Endothelial cell of umbilical vein (primary cell): ENCODE results near the gene CGNL1. TPM values are rescaled to one million over a fixed set of nuclear protein-coding genes. Genes with fewer than 3 reads are reported as not detected.

ENCODE experiments used
- BruUV-seq: library from RNA; stranded (reverse); fragments of 400-500 nt; replicated peaks from 2 replicates; lab custom pipeline; 2021; lab: Mats Ljungman, UMichigan
- CTCF ChIA-PET: fragments of 300-600, 350-600 bp; sonication (Branson Sonifier 250); formaldehyde crosslinking; loops from one replicate; lab custom pipeline; 2021; ENCODE audit warnings: antibody characterized with exemption, inconsistent platforms; lab: Charles Lee
- POLR2A ChIA-PET: fragments of 300-600, 350-600 bp; sonication (Branson Sonifier 250); formaldehyde crosslinking; loops from one replicate; lab custom pipeline; 2021; ENCODE audit warnings: antibody characterized with exemption, inconsistent platforms; lab: Charles Lee
- DNase-seq: peaks from one replicate; pipeline ENCODE4 v3.0.0-alpha.2; 2011; ENCODE audit warnings: low read depth, low spot score
- FAIRE-seq: peaks from 2 replicates; lab custom pipeline; 2011; peaks lifted over from hg19 to GRCh38; lab: Jason Lieb, UNC
- H2AFZ ChIP-seq: 2 replicates; pipeline ENCODE4 v1.6.0; 2012; ENCODE audit warnings: low read depth, low read length, control low read depth, inconsistent platforms
- H3K27ac ChIP-seq: 2 replicates; pipeline ENCODE4 v1.5.1; 2011; ENCODE audit warnings: low read depth, mild to moderate bottlenecking, control low read depth, low read length, moderate library complexity; ENCODE audit not compliant: insufficient read depth
- H3K27me3 ChIP-seq, 2 experiments: 2 replicates each; pipeline versions ENCODE4 v1.6.0 to v1.6.1; 2011; ENCODE audit warnings: low read length in 2 of 2, mixed read lengths in 1 of 2; ENCODE audit not compliant: control insufficient read depth in 2 of 2, insufficient read depth in 2 of 2
- H3K36me3 ChIP-seq, 2 experiments: 2 replicates in 1 of 2; 3 replicates in 1 of 2; pipeline ENCODE4 v1.5.1; 2011; ENCODE audit warnings: low read length in 2 of 2, mild to moderate bottlenecking in 1 of 2, moderate library complexity in 1 of 2; ENCODE audit not compliant: control insufficient read depth in 2 of 2, insufficient read depth in 2 of 2; ENCODE audit errors: extremely low read depth in 1 of 2
- H3K4me1 ChIP-seq: 3 replicates; pipeline ENCODE4 v1.5.1; 2011; ENCODE audit warnings: mild to moderate bottlenecking, low read length; ENCODE audit not compliant: control insufficient read depth, insufficient read depth; ENCODE audit errors: extremely low read depth
- H3K4me2 ChIP-seq: 2 replicates; pipeline ENCODE4 v1.6.1; 2011; ENCODE audit warnings: low read length, control low read depth, mixed read lengths; ENCODE audit not compliant: insufficient read depth
- H3K4me3 ChIP-seq, 3 experiments: fragments of 200-600 bp in 1 of 3; sonication (generic), shearing (Covaris generic) in 1 of 3; replicated peaks in 1 of 3; 2 replicates each; pipeline ENCODE4 v1.5.1; 2011 to 2016; ENCODE audit warnings: control low read depth in 3 of 3, low read length in 3 of 3, mild to moderate bottlenecking in 2 of 3, inconsistent platforms in 1 of 3, low read depth in 1 of 3, moderate library complexity in 1 of 3; ENCODE audit not compliant: insufficient read depth in 1 of 3
- H3K79me2 ChIP-seq: 2 replicates; pipeline ENCODE4 v1.6.0; 2012; ENCODE audit warnings: low read length, inconsistent platforms; ENCODE audit not compliant: control insufficient read depth, insufficient read depth
- H3K9ac ChIP-seq: replicated peaks from 2 replicates; pipeline ENCODE3; 2011; ENCODE audit warnings: low read length, control low read depth; ENCODE audit not compliant: insufficient read depth; ENCODE audit errors: extremely low read depth
- H3K9me1 ChIP-seq: replicated peaks from 3 replicates; pipeline ENCODE4 v1.6.0; 2011; ENCODE audit warnings: mild to moderate bottlenecking, low read length; ENCODE audit not compliant: control insufficient read depth, insufficient read depth; ENCODE audit errors: extremely low read depth
- H3K9me3 ChIP-seq: replicated peaks from 2 replicates; pipeline ENCODE4 v1.5.1; 2012; ENCODE audit warnings: low read length, inconsistent platforms; ENCODE audit not compliant: control insufficient read depth, insufficient read depth
- H4K20me1 ChIP-seq: replicated peaks from 2 replicates; pipeline ENCODE3; 2011; ENCODE audit warnings: mild to moderate bottlenecking, low read length; ENCODE audit not compliant: control insufficient read depth, insufficient read depth; ENCODE audit errors: extremely low read depth
- EZH2 ChIP-seq: IDR thresholded peaks from 2 replicates; pipeline ENCODE4 v1.6.1; 2012; ENCODE audit warnings: borderline replicate concordance, low read depth, mild to moderate bottlenecking, moderate library complexity, low read length, inconsistent platforms; ENCODE audit not compliant: severe bottlenecking
- FOS ChIP-seq: IDR thresholded peaks from 2 replicates; pipeline ENCODE4 v1.6.1; 2011; ENCODE audit warnings: mild to moderate bottlenecking, low read length, moderate library complexity, borderline replicate concordance; ENCODE audit not compliant: insufficient read depth
- GATA2 ChIP-seq: IDR thresholded peaks from 2 replicates; pipeline ENCODE4 v1.7.0; 2011; ENCODE audit warnings: low read depth, mild to moderate bottlenecking, moderate library complexity, mixed read lengths, low read length; ENCODE audit not compliant: insufficient read length, insufficient read depth
- POLR2A ChIP-seq: IDR thresholded peaks from 2 replicates; pipeline ENCODE4 v1.6.1; 2012; ENCODE audit warnings: low read depth, mild to moderate bottlenecking, control low read depth, low read length
- dilution Hi-C: fragments of 300-500 bp; cut with MboI; formaldehyde crosslinking; loops from one replicate; pipeline ENCODE4 v1.15.0; 2019; ENCODE audit warnings: low sequenced_read_pairs; ENCODE audit not compliant: extremely low pct_ligation_motif_present
- intact Hi-C: fragments of 100-400 bp; cut with micrococcal nuclease; formaldehyde crosslinking; loops from one replicate; pipeline ENCODE4 v1.10.0; 2022
- polyA plus RNA-seq, 4 experiments: library from polyadenylated mRNA; depleted of rRNA in 3 of 4; stranded (reverse) in 3 of 4; unstranded in 1 of 4; fragments of >200 nt; gene quantifications; 2 replicates each; pipeline versions ENCODE4 v1.2.1 to v1.2.3, GENCODE V29; 2011 to 2012; ENCODE audit warnings: missing spikeins in 1 of 4
- total RNA-seq: library from RNA; stranded (reverse); gene quantifications from 2 replicates; pipeline ENCODE4 v1.2.3, GENCODE V29; 2021
- TF ChIP-seq, protein P1 (sequence below): IDR thresholded peaks from 2 replicates; pipeline ENCODE4 v1.6.1; 2011; ENCODE audit not compliant: insufficient read depth, insufficient read length

Gene CGNL1
- total and polyA plus RNA-seq, 2 donors (not counting 3 experiments of a cell fraction or from before 2014, with no cell fraction given), result 6.9 to 27.1 TPM

DNA sequence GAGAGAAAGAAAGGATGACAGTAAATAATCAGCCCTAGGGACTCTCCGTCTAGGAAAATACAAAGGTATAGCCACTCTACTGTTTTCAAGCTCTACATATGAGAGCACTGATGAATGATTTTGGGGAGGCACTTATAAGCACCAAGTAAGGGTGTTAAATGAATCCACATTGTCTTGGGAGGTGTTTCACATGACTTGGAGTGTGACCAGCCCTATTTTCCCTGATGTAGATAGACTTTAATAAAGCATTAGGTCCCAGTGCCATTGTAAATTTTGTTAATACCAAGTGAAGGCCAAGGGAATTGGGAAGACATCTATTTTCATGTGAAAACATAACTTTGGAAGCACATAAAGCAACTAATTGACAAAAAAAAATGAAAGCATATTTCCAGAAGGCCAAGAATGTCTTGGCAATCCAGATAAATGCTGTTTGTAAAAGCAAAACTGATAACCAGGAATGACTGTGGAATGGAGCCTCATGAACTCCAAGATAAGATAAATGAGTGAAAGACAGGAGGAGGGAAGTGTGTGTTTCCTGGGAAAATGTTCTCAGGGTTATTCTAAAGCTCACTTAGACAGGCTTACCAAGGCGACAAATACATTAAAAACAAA is 119.4 kb downstream of the CGNL1 start:
- H3K36me3 ChIP-seq, result no peaks in the 10 kb centered on the region
- no peak overlapping the region for H3K27ac ChIP-seq
- H2AFZ ChIP-seq, result no peak overlapping the region
- ChIA-PET POLR2A (no interaction called here), CTCF (interaction anchor here (1.6 to 2.0 kb wide), 4 partner anchors 8 to 13 kb away, joined by 3 to 10 read pairs (median 7); no protein-coding TSS in a partner anchor)
- no peaks in the 10 kb centered on the region for H3K9me3 ChIP-seq
- no TSS peak for BruUV-seq
- H4K20me1 ChIP-seq, result no peaks in the 10 kb centered on the region
- H3K9ac ChIP-seq, result no peak overlapping the region
- FAIRE-seq (no peak), DNase-seq (peak; percentile 70)
- intact Hi-C loops, result no loop called here
- no peaks in the 10 kb centered on the region for H3K79me2 ChIP-seq
- no peaks in the 10 kb centered on the region for H3K27me3 ChIP-seq
- TF ChIP-seq GATA2, result no peak
- no peak for TF ChIP-seq FOS
- TF ChIP-seq, protein P1, sequence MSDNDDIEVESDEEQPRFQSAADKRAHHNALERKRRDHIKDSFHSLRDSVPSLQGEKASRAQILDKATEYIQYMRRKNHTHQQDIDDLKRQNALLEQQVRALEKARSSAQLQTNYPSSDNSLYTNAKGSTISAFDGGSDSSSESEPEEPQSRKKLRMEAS, result no peak
- no peak for TF ChIP-seq EZH2
- no peak overlapping the region for H3K4me3 ChIP-seq
- no peak overlapping the region for H3K4me2 ChIP-seq
- dilution Hi-C loops, result no loop called here
- no peaks in the 10 kb centered on the region for H3K9me1 ChIP-seq
- H3K4me1 ChIP-seq, result peaks cover 5% of the 10 kb centered on the region

DNA sequence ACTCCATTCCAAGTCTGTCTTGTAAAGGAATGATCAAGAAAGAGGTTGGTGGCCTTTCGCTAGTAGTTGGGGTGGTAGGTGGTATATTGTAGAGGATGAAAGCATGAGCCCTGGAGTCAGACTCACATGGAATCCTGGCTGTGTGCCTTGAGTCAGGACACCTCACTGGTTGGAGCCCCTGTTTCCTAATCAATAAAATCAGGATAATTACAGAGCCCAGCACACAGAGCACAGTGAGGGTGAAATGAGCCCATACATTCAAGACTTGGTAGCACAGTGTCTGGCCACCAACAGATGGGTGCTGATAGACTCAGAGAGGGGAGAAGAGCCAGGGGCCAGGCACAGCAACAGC is 120.3 kb downstream of the CGNL1 start:
- no peak for TF ChIP-seq GATA2
- no peak for TF ChIP-seq FOS
- TF ChIP-seq POLR2A, result no peak
- dilution Hi-C loops, result no loop called here
- Histone ChIP-seq H3K9me1 (no peaks in the 10 kb centered on the region), H3K79me2 (no peaks in the 10 kb centered on the region), H3K4me3 (no peak overlapping the region), H3K9me3 (no peaks in the 10 kb centered on the region), H3K27ac (no peak overlapping the region), H4K20me1 (no peaks in the 10 kb centered on the region), H2AFZ (no peak overlapping the region), H3K27me3 (no peaks in the 10 kb centered on the region), H3K4me1 (peaks cover 5% of the 10 kb centered on the region), H3K4me2 (no peak overlapping the region), H3K9ac (no peak overlapping the region), H3K36me3 (no peaks in the 10 kb centered on the region)
- BruUV-seq, result no TSS peak
- ChIA-PET POLR2A (no interaction called here), CTCF (interaction anchor here (2.0 kb wide), 1 partner anchor 11 kb away, joined by 8 read pairs; no protein-coding TSS in a partner anchor)
- FAIRE-seq (no peak), DNase-seq (no peak)
- intact Hi-C loops, result no loop called here
